ENCODE data around the gene SETD1B. TPM values are rescaled to one million over a fixed set of nuclear protein-coding genes. Genes with fewer than 3 reads are reported as not detected.

The SETD1B gene
- polyA plus RNA-seq, 1 donor from 2014 or later = 2.6 TPM

DNA sequence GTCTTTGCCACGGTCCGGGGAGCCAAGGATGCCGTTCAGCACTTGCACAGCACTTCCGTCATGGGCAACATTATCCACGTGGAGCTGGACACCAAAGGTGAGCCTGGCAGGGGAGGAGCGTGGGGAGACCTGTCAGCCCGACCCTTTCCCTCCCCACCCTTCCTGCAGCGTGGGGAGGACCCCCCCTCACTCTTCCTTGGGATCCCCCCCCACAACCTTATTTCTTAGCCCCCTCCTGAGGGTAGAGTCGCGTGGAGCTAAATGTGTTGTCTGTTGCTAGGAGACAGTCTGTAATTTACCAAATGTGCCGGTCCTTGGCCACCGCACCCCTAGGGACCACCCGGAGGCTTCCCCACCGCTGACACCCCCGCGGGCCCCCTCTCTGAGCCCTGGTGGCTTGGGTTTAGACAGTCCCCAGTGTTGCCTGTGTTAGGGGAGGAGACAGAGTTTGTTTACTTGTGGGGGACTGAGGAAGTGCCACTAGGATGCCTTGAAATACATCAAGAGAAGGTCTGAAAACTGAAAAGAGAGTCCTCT, 2.3 kb downstream of the SETD1B start:
- Histone ChIP-seq H3K4me3 (ENCODE audit: low read length) (peak overlapping the region; percentile 92), H3K4me2 (ENCODE audit: low read length) (peak overlapping the region; percentile 86), H4K20me1 (ENCODE audit: insufficient read depth) (peaks cover 23% of the 10 kb centered on the region), H3F3A (ENCODE audit: insufficient read depth, low read length, poor library complexity, severe bottlenecking) (peaks cover 13% of the 10 kb centered on the region), H3K9me2 (ENCODE audit: insufficient read depth, low read length) (no peaks in the 10 kb centered on the region), H3K9me3 (ENCODE audit: low read length) (no peaks in the 10 kb centered on the region), H3K9ac (ENCODE audit: low read length) (peak overlapping the region; percentile 99), H2AFZ (ENCODE audit: low read depth, low read length) (no peak overlapping the region), H3K79me2 (replicated peaks; ENCODE audit: insufficient read depth, low read length) (peaks cover 81% of the 10 kb centered on the region), H3K27ac (ENCODE audit: low read length) (peak overlapping the region; percentile 20), H3K36me3 (ENCODE audit: insufficient read depth, low read length) (no peaks in the 10 kb centered on the region), H3K27me3 (ENCODE audit: insufficient read depth, low read depth, low read length) (no peaks in the 10 kb centered on the region)
- TF ChIP-seq MXI1 (conservative IDR thresholded peaks at IDR 0.05; ENCODE audit: poor library complexity, severe bottlenecking) = peak; percentile 64
- no peak for TF ChIP-seq REST (IDR thresholded peaks at IDR 0.05; ENCODE audit: borderline replicate concordance)

DNA sequence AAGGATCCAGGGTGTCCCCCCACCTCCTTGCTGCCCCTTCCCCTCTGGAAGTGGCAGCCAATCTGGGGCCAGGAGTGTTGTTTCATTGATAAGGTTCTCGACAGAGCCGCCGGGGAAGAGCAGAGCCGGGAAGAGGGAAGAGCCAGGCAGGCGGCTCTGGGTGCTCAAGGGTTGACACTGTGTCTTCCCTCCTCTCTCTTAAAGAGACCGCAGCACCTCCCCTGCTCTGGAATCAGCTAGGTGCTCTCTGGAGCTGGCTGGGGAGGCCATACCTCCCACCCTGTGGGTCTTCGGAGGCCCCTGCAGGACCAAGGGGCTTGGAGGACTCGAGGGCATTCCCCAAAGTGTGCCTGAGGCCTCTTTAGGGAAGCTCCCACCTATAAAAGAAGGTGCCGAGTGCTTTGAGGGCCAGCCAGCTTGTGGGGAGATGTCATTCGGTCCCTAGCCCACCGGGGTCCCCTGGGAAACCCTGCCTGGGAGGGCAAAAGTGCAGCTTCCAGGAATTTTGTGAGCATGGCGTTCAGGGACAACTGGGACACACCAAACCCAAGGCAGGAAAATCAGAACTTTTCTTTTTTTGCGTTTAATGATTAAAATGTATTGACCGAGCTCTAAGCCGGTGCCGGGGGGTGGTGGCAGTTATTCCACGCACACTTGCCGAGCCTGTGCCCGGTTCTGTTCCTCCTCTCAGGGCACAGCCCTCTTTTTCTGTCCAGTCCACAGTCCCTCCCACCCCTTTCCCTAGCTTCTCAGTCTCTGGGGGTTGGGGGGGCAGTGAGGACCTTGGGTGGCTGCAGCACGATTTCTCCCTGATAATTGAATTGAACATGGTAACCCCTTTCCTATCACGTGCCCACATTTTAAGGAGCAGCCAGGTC, 3.0 kb downstream of the SETD1B start:
- no peaks in the 10 kb centered on the region for H3K9me3 ChIP-seq (ENCODE audit: low read length)
- peaks cover 8% of the 10 kb centered on the region for H3F3A ChIP-seq (ENCODE audit: insufficient read depth, low read length, poor library complexity, severe bottlenecking)
- H3K4me3 ChIP-seq (ENCODE audit: low read length) = peak overlapping the region; percentile 92
- H3K9ac ChIP-seq (ENCODE audit: low read length) = peak overlapping the region; percentile 99
- peak overlapping the region; percentile 20 for H3K27ac ChIP-seq (ENCODE audit: low read length)
- peaks cover 30% of the 10 kb centered on the region for H4K20me1 ChIP-seq (ENCODE audit: insufficient read depth)
- no peaks in the 10 kb centered on the region for H3K27me3 ChIP-seq (ENCODE audit: insufficient read depth, low read depth, low read length)
- peak overlapping the region; percentile 86 for H3K4me2 ChIP-seq (ENCODE audit: low read length)
- no peak overlapping the region for H2AFZ ChIP-seq (ENCODE audit: low read depth, low read length)
- peaks cover 81% of the 10 kb centered on the region for H3K79me2 ChIP-seq (replicated peaks; ENCODE audit: insufficient read depth, low read length)
- H3K9me2 ChIP-seq (ENCODE audit: insufficient read depth, low read length) = no peaks in the 10 kb centered on the region
- no peak for TF ChIP-seq CTCF (IDR thresholded peaks at IDR 0.05; ENCODE audit: poor library complexity, severe bottlenecking)
- TF ChIP-seq EP300 (conservative IDR thresholded peaks at IDR 0.05; ENCODE audit: poor library complexity, severe bottlenecking) = peak; percentile 35
- TF ChIP-seq TAF1 (IDR thresholded peaks at IDR 0.05; ENCODE audit: low read depth) = no peak
- no peaks in the 10 kb centered on the region for H3K36me3 ChIP-seq (ENCODE audit: insufficient read depth, low read length)

- Histone ChIP-seq H3K9ac (ENCODE audit: low read length) (no peak overlapping the region), H3K9me2 (ENCODE audit: insufficient read depth, low read length) (no peaks in the 10 kb centered on the region), H3K4me2 (ENCODE audit: low read length) (no peak overlapping the region), H3F3A (ENCODE audit: insufficient read depth, low read length, poor library complexity, severe bottlenecking) (no peaks in the 10 kb centered on the region), H3K36me3 (ENCODE audit: insufficient read depth, low read length) (no peaks in the 10 kb centered on the region), H3K4me3 (ENCODE audit: low read length) (peak overlapping the region; percentile 92), H3K27me3 (ENCODE audit: insufficient read depth, low read depth, low read length) (no peaks in the 10 kb centered on the region), H3K27ac (ENCODE audit: low read length) (no peak overlapping the region), H2AFZ (ENCODE audit: low read depth, low read length) (no peak overlapping the region), H3K79me2 (replicated peaks; ENCODE audit: insufficient read depth, low read length) (peaks cover 83% of the 10 kb centered on the region), H4K20me1 (ENCODE audit: insufficient read depth) (peaks cover 40% of the 10 kb centered on the region), H3K9me3 (ENCODE audit: low read length) (no peaks in the 10 kb centered on the region)
- no peak for TF ChIP-seq TAF1 (IDR thresholded peaks at IDR 0.05; ENCODE audit: low read depth)
- no peak for TF ChIP-seq EP300 (conservative IDR thresholded peaks at IDR 0.05; ENCODE audit: poor library complexity, severe bottlenecking)
- TF ChIP-seq SMC3 (conservative IDR thresholded peaks at IDR 0.05; ENCODE audit: poor library complexity) = no peak
- no peak for TF ChIP-seq POLR2AphosphoS5 (IDR thresholded peaks at IDR 0.05)
- TF ChIP-seq MXI1 (conservative IDR thresholded peaks at IDR 0.05; ENCODE audit: poor library complexity, severe bottlenecking) = no peak
- no peak for TF ChIP-seq REST (IDR thresholded peaks at IDR 0.05; ENCODE audit: borderline replicate concordance)
- no peak for TF ChIP-seq CTCF (IDR thresholded peaks at IDR 0.05; ENCODE audit: poor library complexity, severe bottlenecking)
Measured at GRCh38 chr12:121807642-121808347, 4.0 kb downstream of the SETD1B start.

All from neural cell (in vitro differentiated cells).